Activated CD4-positive, CD25-positive, alpha-beta regulatory T cell treated with anti-CD3 and anti-CD28 coated beads, Interleukin-2, amount 50 U/mL, for 24 hours (primary cell): Measurements from ENCODE around the gene TTYH3.
"Not testable (repeated sequence)": the region's sequence is repeated elsewhere in the genome, so short reads cannot be mapped to it uniquely, and the experiment has no call there.

Source experiments
- ATAC-seq, 2 donors: fragments of 150-1000 bp; cut with Tn5 transposase; one replicate each; pipeline ENCODE4 v1.10.0; 2021; ENCODE audit warnings: mild to moderate bottlenecking in 1 of 2, moderate library complexity in 1 of 2

The TTYH3 gene

GRCh38 chr7:2666588-2667250 lies 34.9 kb downstream of the TTYH3 start:
- ATAC-seq, result no peak

GRCh38 chr7:2667843-2668242 lies 36.1 kb downstream of the TTYH3 start:
- ATAC-seq, result no peak

- ATAC-seq, result no peak
These were observed 36.6 kb downstream of the TTYH3 start for GRCh38 chr7:2668401-2668800.

GRCh38 chr7:2670171-2670570 lies 38.4 kb downstream of the TTYH3 start:
- no peak for ATAC-seq

GRCh38 chr7:2670720-2671391 lies 39.1 kb downstream of the TTYH3 start:
- peak; percentile 88 for ATAC-seq

- ATAC-seq, result not testable (repeated sequence)
These were observed 41.4 kb downstream of the TTYH3 start for GRCh38 chr7:2673214-2673613.

- ATAC-seq, result no peak
These were observed 42.1 kb downstream of the TTYH3 start for GRCh38 chr7:2673934-2674333.

- ATAC-seq, result no peak
These were observed 43.5 kb downstream of the TTYH3 start for GRCh38 chr7:2675256-2675764.

GRCh38 chr7:2676576-2676975 lies 44.8 kb downstream of the TTYH3 start:
- not testable (repeated sequence) for ATAC-seq

GRCh38 chr7:2678454-2678853 lies 46.7 kb downstream of the TTYH3 start:
- not testable (repeated sequence) for ATAC-seq

- ATAC-seq, result not testable (repeated sequence)
These were observed 47.6 kb downstream of the TTYH3 start for GRCh38 chr7:2679135-2680127.

GRCh38 chr7:2680256-2680655 lies 48.5 kb downstream of the TTYH3 start:
- ATAC-seq, result no peak

GRCh38 chr7:2680792-2681490 lies 49.2 kb downstream of the TTYH3 start:
- peak in 1 of 2 donors; percentile 48 for ATAC-seq

- no peak for ATAC-seq
These were observed 50.4 kb downstream of the TTYH3 start for GRCh38 chr7:2681929-2682799.

GRCh38 chr7:2684501-2684900 lies 52.7 kb downstream of the TTYH3 start:
- ATAC-seq, result no peak

- ATAC-seq, result no peak
These were observed 54.3 kb downstream of the TTYH3 start for GRCh38 chr7:2686101-2686500.

GRCh38 chr7:2687338-2687869 lies 55.6 kb downstream of the TTYH3 start:
- no peak for ATAC-seq

- ATAC-seq, result peak in 1 of 2 donors; percentile 20
These were observed 56.1 kb downstream of the TTYH3 start, which contains the start of gene AMZ1 for GRCh38 chr7:2687881-2688318. Gene AMZ1 (plus strand): TSS chr7:2688202. CDS start chr7:2700452, 12,250 bp downstream.

- peak; percentile 13 to 24 for ATAC-seq
These were observed 56.9 kb downstream of the TTYH3 start for GRCh38 chr7:2688409-2689342.
